HUDEP-2 (cell line): Measurements from ENCODE around the gene KIAA1671.

Experiments used
- DNase-seq, 76 experiments: peaks; one replicate each; lab custom pipeline; 2025; ENCODE audit not compliant: unreplicated experiment in 76 of 76; lab: John Stamatoyannopoulos, UW

KIAA1671 gene

GRCh38 chr22:25007444-25008106 is 55.1 kb downstream of the KIAA1671 start:
- DNase-seq: no peak

- DNase-seq: no peak
Measured at GRCh38 chr22:25008666-25009065, 56.1 kb downstream of the KIAA1671 start.

- no peak for DNase-seq
Measured at GRCh38 chr22:25012741-25013143, 60.2 kb downstream of the KIAA1671 start.

- DNase-seq: no peak
Measured at GRCh38 chr22:25013607-25014006, 61.1 kb downstream of the KIAA1671 start.

GRCh38 chr22:25014896-25015755 is 62.6 kb downstream of the KIAA1671 start:
- no peak for DNase-seq

GRCh38 chr22:25016311-25016710 is 63.8 kb downstream of the KIAA1671 start:
- DNase-seq: no peak

- DNase-seq: no peak
Measured at GRCh38 chr22:25018009-25018408, 65.5 kb downstream of the KIAA1671 start.

GRCh38 chr22:25019427-25020184 is 67.1 kb downstream of the KIAA1671 start:
- DNase-seq: no peak

GRCh38 chr22:25021409-25021808 is 68.9 kb downstream of the KIAA1671 start:
- DNase-seq: no peak

GRCh38 chr22:25021976-25022711 is 69.6 kb downstream of the KIAA1671 start:
- DNase-seq: no peak

GRCh38 chr22:25023879-25024278 is 71.4 kb downstream of the KIAA1671 start:
- no peak for DNase-seq

GRCh38 chr22:25024895-25025294 is 72.4 kb downstream of the KIAA1671 start:
- no peak for DNase-seq

- DNase-seq: peak in 1 of 76 experiments; percentile 15
Measured at GRCh38 chr22:25025491-25026400, 73.2 kb downstream of the KIAA1671 start.

- DNase-seq: peak in 4 of 76 experiments; percentile 4 to 16 (median 6)
Measured at GRCh38 chr22:25027043-25027906, 74.8 kb downstream of the KIAA1671 start.

GRCh38 chr22:25027959-25028840 is 75.7 kb downstream of the KIAA1671 start:
- peak in 25 of 76 experiments; percentile 5 to 46 (median 18) for DNase-seq

- DNase-seq: no peak
Measured at GRCh38 chr22:25028841-25029141, 76.3 kb downstream of the KIAA1671 start.

- DNase-seq: no peak
Measured at GRCh38 chr22:25029181-25029580, 76.7 kb downstream of the KIAA1671 start.

GRCh38 chr22:25030636-25031035 is 78.1 kb downstream of the KIAA1671 start:
- no peak for DNase-seq
